NCI-H69 (cell line): ENCODE data around the gene FOXO3.

Source experiments
- DNase-seq: peaks from one replicate; lab custom pipeline; 2025; lab: John Stamatoyannopoulos, UW

Gene FOXO3

GRCh38 chr6:108714101-108714765, 153.5 kb downstream of the FOXO3 start:
- DNase-seq: no peak

- DNase-seq: peak; percentile 35
Observed at GRCh38 chr6:108714766-108715414, 154.2 kb downstream of the FOXO3 start.

- no peak for DNase-seq
Observed at GRCh38 chr6:108715832-108716231, 155.1 kb downstream of the FOXO3 start.

GRCh38 chr6:108716801-108717791, 156.4 kb downstream of the FOXO3 start:
- DNase-seq: no peak

GRCh38 chr6:108719477-108719876, 158.8 kb downstream of the FOXO3 start:
- DNase-seq: no peak

GRCh38 chr6:108720827-108721226, 160.1 kb downstream of the FOXO3 start:
- DNase-seq: no peak

GRCh38 chr6:108721286-108721685, 160.6 kb downstream of the FOXO3 start:
- DNase-seq: no peak

GRCh38 chr6:108723594-108723993, 162.9 kb downstream of the FOXO3 start:
- DNase-seq: no peak

- DNase-seq: no peak
Observed at GRCh38 chr6:108726726-108727339, 166.1 kb downstream of the FOXO3 start.

GRCh38 chr6:108727966-108728730, 167.4 kb downstream of the FOXO3 start:
- no peak for DNase-seq

- DNase-seq: peak; percentile 56
Observed at GRCh38 chr6:108728826-108729225, 168.1 kb downstream of the FOXO3 start.

GRCh38 chr6:108730635-108731515, 170.2 kb downstream of the FOXO3 start:
- peak; percentile 99 for DNase-seq

- DNase-seq: peak; percentile 65
Observed at GRCh38 chr6:108732091-108732870, 171.6 kb downstream of the FOXO3 start.

- no peak for DNase-seq
Observed at GRCh38 chr6:108733051-108733450, 172.3 kb downstream of the FOXO3 start.

- DNase-seq: peak; percentile 51
Observed at GRCh38 chr6:108733706-108734265, 173.1 kb downstream of the FOXO3 start.
